Hindlimb muscle (tissue), 1 donor: Measurements from ENCODE around the gene GBP3. TPM values are rescaled to one million over a fixed set of nuclear protein-coding genes. Genes with fewer than 3 reads are reported as not detected.
"Not testable (repeated sequence)": the region's sequence is repeated elsewhere in the genome, so short reads cannot be mapped to it uniquely, and the experiment has no call there.

ENCODE experiments used
- DNase-seq: peaks from one replicate; pipeline ENCODE4 v3.0.0-alpha.2; 2013
- polyA plus RNA-seq: library from polyadenylated mRNA; unstranded; fragments of 120-200 nt; gene quantifications from one replicate; pipeline ENCODE4 v1.2.1, GENCODE V29; 2013; ENCODE audit not compliant: insufficient read length

The GBP3 gene, protein sequence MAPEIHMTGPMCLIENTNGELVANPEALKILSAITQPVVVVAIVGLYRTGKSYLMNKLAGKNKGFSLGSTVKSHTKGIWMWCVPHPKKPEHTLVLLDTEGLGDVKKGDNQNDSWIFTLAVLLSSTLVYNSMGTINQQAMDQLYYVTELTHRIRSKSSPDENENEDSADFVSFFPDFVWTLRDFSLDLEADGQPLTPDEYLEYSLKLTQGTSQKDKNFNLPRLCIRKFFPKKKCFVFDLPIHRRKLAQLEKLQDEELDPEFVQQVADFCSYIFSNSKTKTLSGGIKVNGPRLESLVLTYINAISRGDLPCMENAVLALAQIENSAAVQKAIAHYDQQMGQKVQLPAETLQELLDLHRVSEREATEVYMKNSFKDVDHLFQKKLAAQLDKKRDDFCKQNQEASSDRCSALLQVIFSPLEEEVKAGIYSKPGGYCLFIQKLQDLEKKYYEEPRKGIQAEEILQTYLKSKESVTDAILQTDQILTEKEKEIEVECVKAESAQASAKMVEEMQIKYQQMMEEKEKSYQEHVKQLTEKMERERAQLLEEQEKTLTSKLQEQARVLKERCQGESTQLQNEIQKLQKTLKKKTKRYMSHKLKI
- polyA plus RNA-seq: 3.8 TPM

GRCh38 chr1:89022167-89022959 is at the start of gene GBP3:
TSS of gene GBP3 (minus strand) at chr1:89022866. CDS start at chr1:89020721, 2,145 bp downstream.
- DNase-seq: peak; percentile 17

- DNase-seq: no peak
Observed at GRCh38 chr1:89070509-89070908, 47.8 kb upstream of the GBP3 start.

GRCh38 chr1:89069951-89070350 is 47.3 kb upstream of the GBP3 start:
- no peak for DNase-seq

DNA sequence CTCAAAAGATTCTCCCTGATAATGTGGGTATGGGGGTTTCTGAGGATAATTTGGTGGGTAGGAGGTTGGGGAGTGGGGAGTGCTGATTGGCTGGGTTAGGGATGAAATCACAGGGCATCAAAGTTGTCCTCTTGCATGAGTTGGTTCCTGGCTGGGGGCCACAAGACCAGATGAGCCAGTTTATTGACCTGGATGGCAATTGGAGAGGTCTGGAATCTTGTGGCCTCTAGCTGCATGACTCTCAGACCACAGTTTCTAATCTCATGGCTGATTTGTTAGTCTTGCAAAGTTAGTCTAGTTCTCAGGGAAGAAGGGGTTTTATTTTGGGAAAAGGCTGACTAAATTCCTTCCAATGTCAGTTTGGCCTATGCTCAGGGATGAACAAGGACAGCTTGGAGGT is 45.6 kb upstream of the GBP3 start:
- no peak for DNase-seq

DNA sequence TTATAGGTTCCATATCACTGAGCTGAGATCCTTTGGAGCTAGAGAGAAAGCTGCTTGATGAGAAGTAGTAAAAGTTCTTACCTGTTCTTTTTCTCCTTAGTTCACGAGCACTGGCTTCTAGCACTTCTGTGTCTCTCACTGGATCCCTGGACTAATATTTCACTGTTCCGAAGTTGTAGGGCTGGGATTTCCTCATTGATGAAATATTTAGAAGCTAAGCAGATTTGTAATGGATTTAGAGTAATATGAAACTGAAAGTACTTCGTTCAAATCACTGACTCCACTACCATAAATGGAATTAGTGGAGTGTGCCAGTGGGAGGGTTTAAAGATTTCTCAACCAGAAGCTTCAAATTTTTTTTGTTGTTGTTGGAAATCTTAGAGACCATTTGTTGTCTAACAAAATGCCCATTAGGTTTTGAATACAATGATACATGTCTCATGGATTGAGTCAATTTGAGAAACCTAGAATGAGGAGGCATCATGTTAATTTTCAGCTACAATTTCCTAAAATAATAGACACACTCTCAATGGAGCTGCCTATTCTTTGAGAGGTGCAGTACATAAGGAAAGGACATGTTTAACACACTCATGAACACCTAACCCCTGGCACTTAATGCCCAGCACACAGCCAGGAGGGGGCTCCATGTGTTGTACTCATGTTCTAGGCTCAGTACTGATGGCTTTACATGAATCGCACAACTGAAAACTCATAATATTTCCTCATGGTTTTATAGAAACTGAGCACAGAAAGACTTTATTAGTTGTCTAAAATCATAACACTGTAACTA is 42.6 kb upstream of the GBP3 start, which contains the start of gene GBP1:
GBP1 (minus strand) TSS at position 130 of the 790 bp plus-strand sequence. CDS start 1,974 bp downstream, outside the sequence.
- peak; percentile 69 for DNase-seq

- DNase-seq: peak; percentile 29
Observed at GRCh38 chr1:89064632-89065031, 42.0 kb upstream of the GBP3 start.

DNA sequence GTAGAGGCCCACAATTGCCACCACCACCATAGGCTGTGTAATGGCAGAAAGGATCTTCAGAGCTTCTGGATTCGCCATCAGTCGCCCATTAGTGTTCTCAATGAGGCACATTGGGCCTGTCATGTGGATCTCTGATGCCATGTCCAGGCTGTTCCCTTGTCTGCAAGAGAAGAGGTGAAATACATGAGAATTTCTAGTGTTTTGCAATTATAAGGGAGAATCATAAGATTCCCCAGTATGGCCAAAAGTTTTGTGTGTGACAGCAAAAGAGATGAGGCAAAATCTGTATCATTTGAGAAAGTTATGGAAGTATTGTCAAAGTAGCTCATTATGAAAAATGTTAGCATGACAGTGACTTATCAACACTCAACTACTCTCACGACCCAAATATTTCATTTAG is 40.4 kb upstream of the GBP3 start:
- no peak for DNase-seq

- DNase-seq: no peak
Observed at GRCh38 chr1:89060091-89060490, 37.4 kb upstream of the GBP3 start.

GRCh38 chr1:89051955-89052312 is 29.3 kb upstream of the GBP3 start:
- no peak for DNase-seq

- no peak for DNase-seq
Observed at GRCh38 chr1:89051300-89051954, 28.8 kb upstream of the GBP3 start.

- no peak for DNase-seq
Observed at GRCh38 chr1:89050649-89051033, 28.0 kb upstream of the GBP3 start.

DNA sequence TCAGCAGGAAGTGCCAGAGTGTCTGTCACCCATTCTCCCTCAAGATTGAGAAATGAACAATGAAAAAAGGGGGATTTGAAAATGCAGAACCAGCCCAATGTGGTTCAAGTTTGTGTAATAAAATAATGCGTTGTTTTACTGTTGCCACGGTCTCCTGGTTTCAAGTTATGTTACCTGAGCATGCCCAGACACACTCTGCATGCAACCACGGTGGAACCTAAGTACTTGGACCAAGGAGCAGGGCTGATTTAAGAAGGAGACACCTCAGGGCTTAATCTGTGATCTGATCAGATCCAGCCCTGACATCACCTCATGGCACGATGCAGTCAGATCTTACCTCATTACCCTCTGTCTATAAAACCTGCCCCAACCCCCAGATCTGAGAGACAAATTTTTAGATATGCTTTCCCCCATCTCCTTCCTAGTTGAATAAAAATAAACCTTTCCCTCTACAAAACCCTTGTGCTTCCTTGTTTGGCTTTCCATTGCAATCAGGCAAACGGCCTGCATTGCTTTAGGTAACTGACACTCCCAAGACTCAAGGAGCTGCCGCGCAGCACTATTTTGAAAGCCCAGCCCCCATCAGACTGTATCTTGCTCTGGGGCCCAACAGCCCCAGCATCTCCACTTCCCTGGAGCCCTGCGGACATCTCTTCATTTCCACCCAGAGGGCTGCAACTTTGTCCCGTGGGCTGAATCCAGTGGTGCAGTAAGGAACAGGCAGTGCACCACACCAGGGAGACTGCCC is 27.4 kb upstream of the GBP3 start:
- not testable (repeated sequence) for DNase-seq

DNA sequence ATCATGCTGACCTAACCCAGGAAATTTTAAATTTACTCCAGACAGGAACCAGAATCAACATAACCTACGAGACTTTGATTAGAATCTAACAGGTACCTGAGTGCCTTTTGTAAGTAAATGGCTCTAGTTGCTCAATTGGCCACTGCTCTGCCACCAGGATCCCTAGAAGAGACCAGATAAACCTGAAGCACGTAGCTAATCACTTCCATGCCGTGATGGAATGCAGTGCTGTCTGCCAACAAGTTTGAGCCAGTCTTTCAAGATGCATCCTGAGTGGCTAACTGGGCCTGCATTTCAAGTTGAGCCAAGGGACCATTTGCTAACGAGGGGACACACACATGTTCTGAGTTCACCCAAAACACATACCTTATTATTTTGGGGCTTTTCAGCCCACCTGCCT is 26.5 kb upstream of the GBP3 start:
- DNase-seq: not testable (repeated sequence)

DNA sequence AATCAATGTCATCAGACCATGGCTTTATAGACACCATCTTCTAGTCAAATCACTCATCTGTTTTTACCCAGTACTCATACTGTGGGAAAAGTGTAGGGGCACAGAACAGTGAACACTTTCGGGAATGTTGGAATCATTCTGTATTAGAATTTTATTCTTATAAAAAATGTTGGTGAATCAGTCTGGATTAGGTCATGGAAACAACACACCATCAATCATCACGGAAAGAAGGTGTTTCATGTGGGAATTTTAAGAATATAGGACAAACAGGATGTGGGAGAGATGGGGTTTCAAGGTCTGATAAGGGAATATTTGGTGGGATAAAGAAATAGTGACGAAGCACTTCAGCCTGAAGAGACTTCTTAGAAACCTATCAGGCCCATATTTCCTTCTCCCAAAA is 25.1 kb upstream of the GBP3 start:
- DNase-seq: no peak

DNA sequence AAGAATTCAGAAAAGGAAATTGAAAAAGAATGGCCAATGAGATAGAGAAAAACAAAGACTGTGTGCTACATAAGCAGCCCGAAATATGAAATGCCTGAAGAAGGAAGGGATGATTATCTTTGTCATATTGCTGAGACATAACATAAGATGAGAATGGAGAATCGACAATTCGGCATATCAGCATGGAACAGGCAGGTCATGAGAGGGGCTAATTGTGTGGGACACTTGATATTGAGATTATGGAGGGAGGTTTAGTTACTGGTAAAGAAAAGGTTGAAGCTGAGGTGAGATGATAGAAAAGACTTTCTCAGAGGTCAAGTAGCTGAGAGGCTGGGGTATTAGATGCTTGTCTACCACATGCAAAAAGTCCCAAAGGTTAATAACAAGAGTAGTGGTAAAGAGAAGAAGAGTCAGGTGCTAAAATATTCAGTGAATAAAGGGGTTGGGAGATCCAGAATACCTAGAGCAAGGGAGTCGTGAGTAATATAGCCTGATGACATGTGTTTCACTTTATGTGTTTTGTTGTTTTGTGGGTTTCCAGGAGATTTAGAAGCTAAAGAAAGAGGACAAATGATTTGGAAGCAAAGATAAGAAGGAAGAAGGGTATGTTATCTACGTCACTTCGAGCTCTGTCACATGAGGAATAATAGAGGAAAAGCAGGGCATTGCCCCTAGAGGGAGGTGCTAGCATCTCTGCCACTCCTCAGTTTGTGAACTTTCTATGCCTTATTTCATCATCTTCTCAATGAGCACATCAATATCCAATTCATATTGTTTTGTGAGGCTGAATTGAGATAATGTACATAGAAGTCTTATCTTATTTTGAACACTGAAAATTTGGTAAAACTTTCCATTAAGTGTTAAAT is 23.9 kb upstream of the GBP3 start:
- not testable (repeated sequence) for DNase-seq

GRCh38 chr1:89044970-89045721 is 22.5 kb upstream of the GBP3 start:
- DNase-seq: no peak

GRCh38 chr1:89043940-89044339 is 21.3 kb upstream of the GBP3 start:
- no peak for DNase-seq

- DNase-seq: no peak
Observed at GRCh38 chr1:89042491-89042890, 19.8 kb upstream of the GBP3 start.

DNA sequence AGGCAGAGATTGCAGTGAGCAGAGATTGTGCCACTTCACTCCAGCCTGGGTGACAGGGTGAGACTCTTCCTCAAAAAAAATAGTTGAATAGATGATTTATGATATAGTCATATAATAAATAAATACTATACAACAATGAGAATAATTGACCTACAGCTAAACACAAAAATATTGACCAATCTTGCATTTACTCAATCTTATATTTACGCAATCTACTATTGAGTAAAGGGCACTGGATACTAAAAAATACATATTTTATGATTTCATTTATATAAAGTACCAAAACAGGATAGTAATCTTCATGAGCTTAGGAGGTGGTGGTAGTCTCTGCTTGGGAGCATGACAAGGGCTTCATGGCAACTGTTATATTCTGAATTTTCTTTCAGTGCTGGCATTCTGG is 19.1 kb upstream of the GBP3 start:
- DNase-seq: no peak
